Aorta (tissue), 5 donors: ENCODE measurements around the gene MINDY1. TPM values are rescaled to one million over a fixed set of nuclear protein-coding genes. Genes with fewer than 3 reads are reported as not detected.
A peak's percentile ranks its signal among the peaks of the same experiment; 100 is the strongest.

Experiments
- ATAC-seq: fragments of 200-7000 bp; cut with Tn5 transposase; one replicate; pipeline ENCODE4 v1.9.1; 2022; ENCODE audit warnings: moderate library complexity; ENCODE audit not compliant: low FRiP score
- DNase-seq, 2 donors: peaks; one replicate each; pipeline ENCODE4 v3.0.0-alpha.2; 2020
- H3K27ac ChIP-seq, 2 donors: one replicate each; pipeline ENCODE4 v1.5.1; 2013; ENCODE audit warnings: low read length in 2 of 2, mild to moderate bottlenecking in 2 of 2, moderate library complexity in 2 of 2, control low read depth in 1 of 2, inconsistent platforms in 1 of 2, low read depth in 1 of 2
- H3K27me3 ChIP-seq, 2 donors: one replicate each; pipeline ENCODE4 v1.6.1; 2013; ENCODE audit warnings: control low read depth in 1 of 2, low read length in 1 of 2, mild to moderate bottlenecking in 1 of 2, moderate library complexity in 1 of 2; ENCODE audit not compliant: insufficient read depth in 2 of 2, control insufficient read depth in 1 of 2
- H3K36me3 ChIP-seq, 2 donors: one replicate each; pipeline ENCODE4 v1.6.1; 2013; ENCODE audit warnings: control low read depth in 1 of 2, low read length in 1 of 2, mild to moderate bottlenecking in 1 of 2; ENCODE audit not compliant: insufficient read depth in 2 of 2, control insufficient read depth in 1 of 2
- H3K4me1 ChIP-seq, 2 donors: one replicate each; pipeline ENCODE4 v1.6.1; 2013; ENCODE audit warnings: low read length in 2 of 2, control low read depth in 1 of 2, mild to moderate bottlenecking in 1 of 2, moderate library complexity in 1 of 2; ENCODE audit not compliant: insufficient read depth in 2 of 2, control insufficient read depth in 1 of 2
- H3K4me3 ChIP-seq, 2 donors: one replicate each; pipeline ENCODE4 v1.5.1; 2013; ENCODE audit warnings: low read length in 2 of 2, control low read depth in 1 of 2, mild to moderate bottlenecking in 1 of 2
- H3K9me3 ChIP-seq: one replicate; pipeline ENCODE4 v1.6.1; 2013; ENCODE audit warnings: mild to moderate bottlenecking, low read length; ENCODE audit not compliant: control insufficient read depth
- whole genome bisulfite sequencing, 2 donors: extraction: QIAGEN DNeasy Blood & Tissue Kit; methylation state at CpG; one replicate each; pipeline ENCODE4 v1.1.7; 2013; 5-methylcytosine and 5-hydroxymethylcytosine counted together
- intact Hi-C, 2 donors: fragments of 100-400 bp; cut with DNase I; formaldehyde crosslinking; loops; one replicate each; pipeline versions ENCODE4 v1.14.2 to v1.15.0; 2022
- polyA plus RNA-seq, 2 donors: library from polyadenylated mRNA; stranded (reverse); fragments of 200-250 nt; gene quantifications; one replicate each; pipeline ENCODE4 v1.2.3, GENCODE V29; 2013
- total RNA-seq, 2 donors: library from RNA; stranded (reverse); fragmentation: NEBNext Ultra II Directional; extraction: Animal tissue kit (Norgen Biotek cat#: 25700); gene quantifications; one replicate each; pipeline ENCODE4 v1.2.1, GENCODE V29; 2021
- donor health status: healthy with polysubstance abuse.
- donor health status: Bipolar disorder and iron deficiency.
- donor health status: DM: no; HTN: no; CAD: no.
- donor health status: DM: no; HTN: no; CAD: no.
- donor health status: DM: yes; HTN: yes; CAD: no.

Gene MINDY1
- total and polyA plus RNA-seq, 4 donors: 8.9 to 26.0 (median 18.9) TPM

DNA sequence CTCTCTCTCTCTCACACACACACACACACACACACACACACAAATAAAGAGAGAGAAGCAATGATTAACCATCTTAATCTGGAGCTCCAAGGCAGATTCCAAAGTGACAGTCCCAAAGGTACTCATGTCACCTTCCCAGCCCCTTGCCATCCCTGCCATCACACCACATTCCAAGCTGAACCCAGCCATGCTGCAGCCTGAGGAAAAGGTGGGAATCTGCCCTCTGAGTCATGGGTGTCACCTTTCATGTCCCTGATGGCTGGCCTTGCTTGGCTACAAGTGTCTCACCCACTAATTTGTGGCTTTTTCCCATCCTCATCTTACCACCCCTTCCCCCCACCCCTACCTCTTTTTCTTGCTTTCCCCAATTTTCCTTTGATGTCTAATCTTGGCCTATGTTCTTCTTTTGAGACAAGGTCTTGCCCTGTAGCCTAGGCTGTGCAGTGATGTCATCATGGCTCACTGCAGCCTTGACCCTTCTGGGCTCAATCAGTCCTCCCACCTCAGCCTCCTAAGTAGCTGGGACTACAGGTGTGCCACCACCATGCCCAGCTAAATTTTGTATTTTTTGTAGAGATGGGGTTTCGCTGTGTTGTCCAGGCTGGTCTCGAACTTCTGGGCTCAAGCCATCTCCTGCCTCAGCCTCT lies 21.4 kb downstream of the MINDY1 start:
- 95 to 96% methylated on average over 2 of the region's 2 CpGs for WGBS, 2 donors
- Histone ChIP-seq H3K4me3 (no peak overlapping the region), H3K4me1 (no peaks in the 10 kb centered on the region), H3K36me3 (no peaks in the 10 kb centered on the region), H3K9me3 (no peaks in the 10 kb centered on the region), H3K27ac (no peak overlapping the region), H3K27me3 (no peaks in the 10 kb centered on the region)
- no peak for ATAC-seq
- intact Hi-C loops: no loop called here
- no peak for DNase-seq

DNA sequence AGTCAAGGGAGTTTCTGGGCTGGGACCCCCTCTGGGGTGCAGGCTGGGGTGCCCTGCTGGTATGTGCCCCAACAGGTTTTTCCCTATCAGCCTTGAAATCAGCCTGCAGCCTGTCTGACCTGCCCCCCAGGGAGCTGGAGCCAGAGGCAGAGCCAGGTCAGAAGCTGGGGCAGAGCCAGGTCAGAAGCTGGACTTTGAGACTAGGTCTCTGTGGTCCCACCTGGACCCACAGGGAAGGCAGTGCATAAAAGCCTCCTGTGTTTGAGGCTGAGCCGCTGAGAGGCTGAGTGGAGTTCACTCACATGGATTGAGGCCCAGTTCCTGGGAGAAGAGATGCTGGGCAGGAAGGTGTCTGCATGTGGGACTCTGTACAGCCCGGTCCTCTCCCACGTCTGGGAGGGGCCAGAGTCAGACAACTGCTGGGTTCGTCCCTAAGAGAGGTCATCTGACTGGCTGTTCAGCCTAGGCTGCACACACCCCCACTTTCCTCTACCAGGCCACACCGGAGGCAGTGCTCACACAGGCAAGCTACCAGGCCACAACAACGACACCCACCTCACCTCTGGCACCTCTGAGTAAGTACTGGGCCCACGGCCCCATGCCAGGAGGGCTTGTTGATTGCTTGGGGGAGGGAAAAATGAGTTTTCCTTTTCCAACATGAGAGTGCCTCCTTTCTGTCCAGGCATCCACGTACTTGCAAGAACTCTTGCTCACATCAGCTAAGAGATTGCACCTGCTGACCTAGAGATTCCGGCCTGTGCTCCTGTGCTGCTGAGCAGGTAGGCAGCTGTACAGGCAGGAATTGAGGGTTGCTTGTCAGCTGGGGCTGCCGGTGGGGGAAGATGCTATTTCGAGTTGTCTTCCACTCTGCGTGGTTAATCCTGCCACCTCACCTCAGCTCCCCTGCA lies 24.6 kb downstream of the MINDY1 start, which contains the start of gene ANXA9:
ANXA9 (plus strand) TSS at position 488 of the 908 bp plus-strand sequence. CDS start 814 bp downstream, outside the sequence.
- DNase-seq (peak in 1 of 2 donors; percentile 66), ATAC-seq (no peak)
- 80 to 82% methylated on average over 12 of the region's 12 CpGs for WGBS, 2 donors
- intact Hi-C loops: no loop called here
- Histone ChIP-seq H3K9me3 (no peaks in the 10 kb centered on the region), H3K4me3 (no peak within 1 kb of the TSS), H3K27me3 (no peaks in the 10 kb centered on the region), H3K27ac (no peak within 1 kb of the TSS), H3K4me1 (no peaks in the 10 kb centered on the region), H3K36me3 (no peaks in the 10 kb centered on the region)

DNA sequence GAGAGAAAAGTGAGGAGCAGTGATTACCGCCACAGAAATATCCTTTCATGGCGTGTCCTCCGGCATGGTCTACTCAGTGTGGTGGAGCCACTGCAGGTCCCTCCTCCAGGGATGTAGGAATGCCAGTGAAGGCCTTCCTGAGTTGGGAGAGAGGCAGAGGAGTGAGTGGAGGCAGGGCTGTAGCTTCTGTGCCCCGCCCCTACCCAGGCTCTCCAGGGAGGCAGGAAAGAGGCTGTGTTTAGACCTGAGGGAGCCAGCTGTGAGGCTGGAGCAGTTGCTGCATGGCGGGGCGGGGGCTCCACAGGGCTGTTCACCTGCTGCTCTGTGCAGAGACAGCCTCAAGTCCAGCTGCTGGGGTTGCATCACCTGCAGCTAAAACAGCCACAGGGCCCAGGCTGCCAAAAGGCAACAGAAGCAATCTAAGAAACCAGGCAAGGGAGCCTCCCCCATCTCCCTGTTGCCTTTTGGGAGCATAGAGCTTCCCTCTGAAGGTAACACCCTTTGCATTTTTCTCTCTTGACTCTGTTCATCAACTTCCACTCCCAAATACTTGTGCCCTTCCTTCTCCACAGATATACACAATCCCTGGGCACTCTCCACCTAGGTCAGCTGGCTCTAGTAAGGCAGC lies 25.4 kb downstream of the MINDY1 start:
- ATAC-seq (no peak), DNase-seq (peak; percentile 18 to 70)
- intact Hi-C loops: no loop called here
- no peaks in the 10 kb centered on the region for H3K27me3 ChIP-seq
- 92 to 95% methylated on average over 6 of the region's 6 CpGs for whole genome bisulfite sequencing, 2 donors
- no peaks in the 10 kb centered on the region for H3K9me3 ChIP-seq
- no peaks in the 10 kb centered on the region for H3K36me3 ChIP-seq
- no peaks in the 10 kb centered on the region for H3K4me1 ChIP-seq
- no peak overlapping the region for H3K27ac ChIP-seq
- no peak overlapping the region for H3K4me3 ChIP-seq

DNA sequence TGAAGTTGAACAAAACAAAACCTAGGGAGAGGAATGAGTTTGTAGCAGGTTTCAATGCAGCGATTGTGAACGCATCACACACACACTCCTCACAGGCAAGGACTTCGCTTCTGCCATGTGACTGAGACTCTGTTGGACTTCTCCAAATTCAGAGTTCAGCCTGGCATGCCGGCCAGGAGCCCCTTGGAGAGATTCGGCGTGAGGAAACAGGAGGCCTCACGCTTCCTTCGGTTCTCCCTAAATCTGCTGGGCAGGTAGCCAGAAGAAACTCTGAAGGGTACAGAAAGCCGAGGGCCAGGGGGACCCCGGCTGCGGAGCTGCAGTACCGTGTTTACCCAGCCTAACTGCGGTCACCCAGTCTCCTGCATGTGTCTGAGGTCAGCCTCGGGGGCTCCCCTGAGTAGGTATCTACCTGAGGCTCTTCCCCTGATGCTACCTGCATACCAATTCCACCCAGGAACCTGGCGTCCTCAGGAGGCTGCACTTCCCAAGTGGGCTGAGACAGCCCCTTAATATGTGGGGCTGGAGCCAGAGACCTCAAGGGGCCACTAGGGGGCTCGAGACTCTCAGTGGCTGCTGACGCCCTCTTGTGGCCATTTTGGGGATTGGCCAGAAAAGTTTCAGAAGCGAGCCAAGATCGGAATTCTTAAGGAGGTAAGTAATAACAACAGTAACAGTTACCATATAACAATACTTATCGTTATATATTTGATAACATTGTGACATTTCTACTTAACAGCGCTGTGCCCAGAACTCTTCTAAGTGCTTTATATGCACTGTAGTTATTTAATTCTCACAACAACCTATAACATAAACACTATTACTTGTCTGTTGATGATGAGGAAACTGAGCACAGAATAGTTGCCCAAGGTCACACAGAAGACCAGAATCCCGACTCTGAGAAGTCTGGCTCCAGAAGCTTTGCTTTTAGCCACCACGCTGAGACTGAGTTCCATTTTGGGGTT lies 27.3 kb downstream of the MINDY1 start:
- peak; percentile 91 to 93 for DNase-seq
- Histone ChIP-seq H3K27ac (peak overlapping the region; percentile 39 to 80), H3K4me1 (no peaks in the 10 kb centered on the region), H3K4me3 (no peak overlapping the region), H3K9me3 (no peaks in the 10 kb centered on the region), H3K36me3 (no peaks in the 10 kb centered on the region), H3K27me3 (no peaks in the 10 kb centered on the region)
- peak; percentile 79 for ATAC-seq
- intact Hi-C loops: loop anchor here in 1 of 2 donors (5.0 to 10.0 kb wide), 3 partner anchors 52 to 415 kb away; partner anchors contain the start of genes ARNT and SETDB1
- WGBS, 2 donors: 9 to 10% methylated on average over 23 of the region's 23 CpGs

DNA sequence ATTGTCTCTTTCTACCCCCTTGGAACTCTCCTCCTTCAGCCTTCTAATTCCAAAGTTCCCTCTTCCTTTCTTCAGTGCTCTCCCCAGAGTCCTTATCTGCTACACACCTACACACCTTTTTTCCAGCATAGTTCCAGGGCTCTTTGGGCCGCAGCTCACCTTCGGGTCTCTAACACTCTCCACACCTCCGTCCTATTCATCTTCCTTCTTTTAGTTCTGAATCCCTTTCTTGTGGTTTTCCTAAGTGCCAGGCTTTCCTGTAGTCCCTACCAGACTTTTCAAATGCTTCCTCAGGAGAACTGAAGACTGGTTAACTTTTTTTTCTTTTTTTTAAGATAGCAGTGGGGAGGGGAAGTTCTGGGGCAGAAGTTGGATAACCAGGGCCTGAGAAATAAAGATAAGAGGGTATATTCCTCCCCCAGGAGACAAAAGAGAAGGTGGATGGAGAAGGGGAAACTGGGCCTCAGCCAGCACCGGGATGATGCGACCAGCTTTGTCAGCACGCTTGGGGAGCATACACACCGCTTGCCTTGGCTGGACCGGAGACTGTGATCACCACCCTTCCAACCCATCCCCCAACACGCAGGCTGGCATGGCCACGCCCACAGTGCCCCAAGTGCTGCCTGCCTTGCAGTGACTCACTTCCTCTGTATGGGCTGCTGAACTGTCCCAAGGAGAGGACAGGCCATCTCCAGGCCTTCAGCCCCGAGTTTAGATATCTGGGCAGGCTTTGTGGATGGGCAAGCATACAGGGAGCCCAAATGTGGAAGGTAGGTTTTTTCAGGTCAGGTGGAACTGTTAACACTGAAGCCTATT lies 29.6 kb downstream of the MINDY1 start:
- H3K36me3 ChIP-seq: no peaks in the 10 kb centered on the region
- H3K27me3 ChIP-seq: no peaks in the 10 kb centered on the region
- DNase-seq: peak; percentile 95
- intact Hi-C loops: loop anchor here in 1 of 2 donors (5.0 to 10.0 kb wide), 3 partner anchors 50 to 412 kb away; partner anchors contain the start of genes ARNT and SETDB1
- WGBS, 2 donors: 24 to 25% methylated on average over 11 of the region's 11 CpGs
- ATAC-seq: peak; percentile 73
- H3K4me1 ChIP-seq: no peaks in the 10 kb centered on the region
- no peak overlapping the region for H3K4me3 ChIP-seq
- H3K27ac ChIP-seq: peak overlapping the region; percentile 53 to 78
- H3K9me3 ChIP-seq: no peaks in the 10 kb centered on the region

DNA sequence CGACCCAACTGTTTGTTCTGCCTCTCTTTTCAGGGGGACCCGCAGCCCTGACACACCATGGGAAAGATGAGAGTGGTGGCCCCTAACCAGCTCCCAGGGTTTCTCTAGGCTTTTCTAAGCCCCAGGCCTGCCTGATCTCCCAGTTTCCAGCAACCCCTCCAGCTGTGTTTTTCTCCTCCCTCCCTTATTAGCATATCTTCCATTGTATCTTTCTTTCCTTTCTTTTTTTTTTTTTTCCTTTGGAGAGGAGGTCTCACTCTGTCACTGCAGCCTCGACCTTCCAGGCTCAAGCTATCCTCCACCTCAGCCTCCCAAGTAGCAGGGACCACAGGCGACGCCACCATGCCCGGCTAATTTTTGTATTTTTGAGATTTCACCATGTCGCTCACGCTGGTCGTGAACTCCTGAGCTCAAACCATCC lies 30.3 kb downstream of the MINDY1 start:
- no peak overlapping the region for H3K4me3 ChIP-seq
- peak overlapping the region in 1 of 2 donors; percentile 53 for H3K27ac ChIP-seq
- no peaks in the 10 kb centered on the region for H3K4me1 ChIP-seq

More for the DNA sequence above, 30.3 kb downstream of the MINDY1 start:
- DNase-seq (peak in 1 of 2 donors; percentile 24), ATAC-seq (no peak)
- Histone ChIP-seq H3K27me3 (no peaks in the 10 kb centered on the region), H3K36me3 (no peaks in the 10 kb centered on the region), H3K9me3 (no peaks in the 10 kb centered on the region)
- WGBS, 2 donors: 95 to 96% methylated on average over 9 of the region's 9 CpGs
- intact Hi-C loops: loop anchor here in 1 of 2 donors (5.0 to 10.0 kb wide), 3 partner anchors 49 to 412 kb away; partner anchors contain the start of genes ARNT and SETDB1
